CD4-positive, alpha-beta T cell treated with Interleukin-15 for 4 hours (primary cell): ENCODE results near the gene STARD13.
"Not testable (repeated sequence)": the region's sequence is repeated elsewhere in the genome, so short reads cannot be mapped to it uniquely, and the experiment has no call there.

Experiments used
- DNase-seq: peaks from one replicate; pipeline ENCODE4 v3.0.0-alpha.2; 2020; ENCODE audit warnings: low spot score

STARD13 gene

DNA sequence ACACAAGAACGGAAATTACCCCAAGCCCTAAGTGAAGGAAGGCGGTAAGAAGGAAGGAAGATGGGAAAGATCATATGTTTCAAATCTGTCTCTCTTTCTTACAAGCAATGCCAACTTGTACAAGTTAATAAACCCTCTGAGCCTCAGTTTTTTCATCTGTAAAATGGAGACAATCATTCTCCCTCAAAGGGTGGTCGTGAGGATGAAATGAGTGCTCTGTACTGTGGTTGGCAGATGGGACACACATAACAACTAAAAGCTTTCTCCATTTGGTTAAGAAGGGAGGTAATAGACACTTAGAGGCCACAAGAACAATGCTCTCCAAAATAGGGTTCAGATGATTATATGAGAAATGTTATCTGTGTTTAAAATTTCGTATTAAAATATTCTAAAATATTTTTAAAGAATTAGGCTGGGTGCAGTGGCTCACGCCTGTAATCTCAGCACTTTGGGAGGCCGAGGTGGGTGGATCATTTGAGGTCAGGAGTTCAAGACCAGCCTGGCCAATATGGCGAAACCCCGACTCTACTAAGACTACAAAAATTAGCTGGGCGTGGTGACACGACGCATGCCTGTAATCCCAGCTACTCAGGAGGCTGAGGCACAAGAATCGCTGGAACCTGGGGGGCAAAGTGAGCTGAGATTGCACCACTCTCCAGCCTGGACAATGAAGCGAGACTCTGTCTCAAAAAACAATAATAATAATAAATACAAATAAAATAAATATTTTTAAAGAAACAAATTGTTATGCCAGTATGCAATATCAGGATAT, 89.7 kb downstream of the STARD13 start:
- DNase-seq: no peak

GRCh38 chr13:33194820-33195692, 90.5 kb downstream of the STARD13 start:
- DNase-seq: no peak

- DNase-seq: no peak
Measured at GRCh38 chr13:33193428-33193974, 92.1 kb downstream of the STARD13 start.

DNA sequence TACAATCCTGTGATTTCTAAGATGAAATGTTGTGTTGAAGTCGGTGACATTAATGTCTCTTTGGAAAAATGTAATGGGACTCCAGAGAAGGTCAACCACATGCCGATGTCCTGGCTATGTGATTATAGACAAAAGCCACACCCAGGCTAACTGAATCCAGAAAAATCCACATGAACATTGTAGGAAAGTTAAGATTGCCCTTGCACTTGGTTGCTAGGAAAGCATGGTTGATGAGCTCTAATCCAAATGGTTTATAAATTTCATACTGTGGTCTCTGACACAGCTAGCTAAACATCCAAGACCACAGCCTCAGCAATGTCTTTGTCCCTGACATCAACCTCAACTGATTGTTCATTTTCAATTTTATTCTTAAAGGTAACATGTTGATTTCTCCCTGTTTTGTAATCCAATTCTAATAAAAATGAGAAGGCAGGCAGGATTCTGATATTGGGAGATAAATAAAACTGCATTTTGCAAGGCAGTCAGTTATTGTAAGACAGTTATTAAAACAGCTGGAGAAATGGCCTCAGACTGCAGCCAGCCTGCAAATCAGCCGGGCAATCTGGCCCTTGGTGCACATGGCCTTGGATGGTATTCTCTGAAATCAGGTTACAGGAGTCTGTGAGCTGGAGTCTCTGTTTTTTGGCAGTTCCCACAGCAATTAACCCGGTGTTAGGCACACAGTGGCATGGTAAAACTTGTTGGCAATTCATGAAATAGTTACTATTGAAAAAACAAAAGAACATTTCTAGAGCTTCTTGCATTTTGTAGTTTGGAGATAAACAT, 93.9 kb downstream of the STARD13 start:
- no peak for DNase-seq

GRCh38 chr13:33189470-33189869, 96.1 kb downstream of the STARD13 start:
- DNase-seq: no peak

DNA sequence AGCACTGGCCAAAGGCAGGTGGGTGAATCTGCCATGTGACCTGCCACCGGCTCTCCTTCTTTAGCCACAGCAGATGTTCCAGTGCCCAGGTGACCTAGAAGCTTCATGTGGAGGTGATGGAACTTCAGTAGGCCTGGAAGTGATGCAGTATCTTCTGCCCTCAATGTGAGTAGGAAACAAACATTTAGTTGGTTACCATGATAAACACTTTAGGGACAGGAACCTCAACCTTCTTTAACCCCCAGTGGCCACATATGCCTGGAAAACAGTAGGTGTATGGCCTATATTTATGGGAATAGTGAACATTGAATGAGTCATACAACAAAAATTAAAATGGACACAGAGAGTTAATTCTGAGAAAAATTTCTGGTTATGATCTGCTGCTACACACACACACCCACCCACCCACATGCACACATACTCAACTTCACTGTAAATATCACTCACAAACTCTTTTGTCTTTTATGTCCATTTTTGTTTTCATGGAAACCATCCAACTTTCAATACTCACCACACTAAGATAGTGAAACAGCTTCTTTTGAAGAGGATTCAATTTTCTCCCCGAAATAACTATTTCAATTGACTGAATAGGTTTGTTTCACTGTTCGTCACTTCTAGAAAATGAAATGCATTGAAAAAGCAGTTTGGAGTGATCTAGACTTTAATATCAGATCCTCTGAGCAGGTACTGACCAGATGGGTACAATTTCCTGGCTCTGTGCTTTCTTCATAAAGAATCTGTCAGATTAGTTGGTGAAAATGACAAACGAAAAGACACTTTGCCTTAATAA, 97.3 kb downstream of the STARD13 start:
- DNase-seq: no peak

- DNase-seq: no peak
Measured at GRCh38 chr13:33186861-33187291, 98.7 kb downstream of the STARD13 start.

DNA sequence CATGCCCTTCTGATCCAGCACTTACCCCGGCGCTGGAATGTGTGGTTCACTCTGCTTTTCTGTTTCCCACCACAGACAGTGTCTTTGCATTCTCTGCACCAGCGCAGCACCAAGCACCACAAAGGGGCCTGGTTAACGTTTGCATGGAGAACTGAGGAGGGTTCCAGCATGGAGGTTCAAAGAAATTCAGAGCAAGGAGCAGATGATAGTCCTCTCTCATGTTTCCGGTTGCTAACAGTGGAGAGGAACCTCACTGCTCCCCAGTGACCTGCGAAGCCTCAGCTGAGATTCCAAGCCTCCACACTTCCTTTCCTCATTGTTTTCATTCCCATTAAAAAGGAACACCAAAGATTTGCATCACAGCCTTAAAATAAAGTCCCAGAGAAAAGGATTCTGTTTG, 99.7 kb downstream of the STARD13 start:
- no peak for DNase-seq

DNA sequence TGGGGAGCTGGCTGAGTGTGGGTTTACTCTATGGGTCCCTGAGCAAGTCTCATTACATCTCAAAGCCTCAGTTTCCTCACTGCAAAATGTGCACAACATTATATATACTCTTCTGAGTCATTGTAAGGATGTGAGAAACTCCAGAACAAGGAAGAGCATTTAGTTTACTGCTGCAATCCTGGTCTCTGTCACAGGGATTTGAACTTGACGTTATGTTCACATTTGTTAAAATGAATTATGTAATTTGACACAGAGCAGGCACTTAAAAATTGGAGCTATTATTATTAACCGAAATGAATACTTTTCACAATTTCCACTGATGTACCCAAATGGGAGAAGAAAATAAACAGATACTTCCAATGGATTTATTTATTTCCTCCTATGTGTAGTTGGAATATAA, 101.0 kb downstream of the STARD13 start:
- no peak for DNase-seq

DNA sequence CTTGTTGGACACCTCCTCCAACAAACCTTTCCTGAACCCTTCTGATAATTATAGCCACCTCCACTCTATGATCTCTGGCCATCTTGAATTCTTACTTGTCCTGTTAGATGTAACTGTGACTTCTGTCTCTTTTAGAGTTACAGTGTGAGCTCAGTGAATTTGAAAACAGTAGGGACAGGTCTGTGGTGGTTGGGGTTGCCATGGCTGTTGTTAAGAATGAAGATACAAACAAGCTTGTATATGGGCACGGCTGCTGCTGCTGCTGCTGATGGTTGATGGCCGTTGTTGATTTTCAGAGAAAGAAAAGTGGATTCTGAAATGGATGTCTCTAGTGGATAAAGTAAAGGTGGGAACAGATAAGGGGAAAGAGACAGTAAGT, 101.5 kb downstream of the STARD13 start:
- no peak for DNase-seq

- no peak for DNase-seq
Measured at GRCh38 chr13:33183431-33184111, 102.0 kb downstream of the STARD13 start.

GRCh38 chr13:33182729-33183128, 102.8 kb downstream of the STARD13 start:
- no peak for DNase-seq

- DNase-seq: no peak
Measured at GRCh38 chr13:33181264-33181663, 104.3 kb downstream of the STARD13 start.

- DNase-seq: no peak
Measured at GRCh38 chr13:33180122-33180804, 105.3 kb downstream of the STARD13 start.

DNA sequence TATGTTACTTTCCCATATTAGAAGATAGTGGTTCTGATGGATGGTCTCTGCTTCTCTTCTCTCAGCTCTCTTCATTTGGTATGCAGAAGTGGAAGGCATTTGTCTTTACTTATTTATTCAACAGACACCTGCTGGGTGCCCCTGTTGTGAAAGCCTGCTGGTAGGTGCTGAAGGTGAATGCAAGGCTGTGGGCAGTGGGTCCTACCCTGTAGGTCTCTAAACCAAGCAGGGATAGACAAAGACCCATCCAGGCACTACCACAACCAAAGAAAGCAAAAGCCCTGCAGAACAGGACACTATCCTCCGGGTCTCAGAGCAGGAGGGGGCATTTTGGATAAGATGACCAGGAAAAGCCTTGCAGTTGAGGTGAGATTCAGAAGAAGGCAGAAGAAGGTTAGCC, 106.1 kb downstream of the STARD13 start:
- DNase-seq: no peak

DNA sequence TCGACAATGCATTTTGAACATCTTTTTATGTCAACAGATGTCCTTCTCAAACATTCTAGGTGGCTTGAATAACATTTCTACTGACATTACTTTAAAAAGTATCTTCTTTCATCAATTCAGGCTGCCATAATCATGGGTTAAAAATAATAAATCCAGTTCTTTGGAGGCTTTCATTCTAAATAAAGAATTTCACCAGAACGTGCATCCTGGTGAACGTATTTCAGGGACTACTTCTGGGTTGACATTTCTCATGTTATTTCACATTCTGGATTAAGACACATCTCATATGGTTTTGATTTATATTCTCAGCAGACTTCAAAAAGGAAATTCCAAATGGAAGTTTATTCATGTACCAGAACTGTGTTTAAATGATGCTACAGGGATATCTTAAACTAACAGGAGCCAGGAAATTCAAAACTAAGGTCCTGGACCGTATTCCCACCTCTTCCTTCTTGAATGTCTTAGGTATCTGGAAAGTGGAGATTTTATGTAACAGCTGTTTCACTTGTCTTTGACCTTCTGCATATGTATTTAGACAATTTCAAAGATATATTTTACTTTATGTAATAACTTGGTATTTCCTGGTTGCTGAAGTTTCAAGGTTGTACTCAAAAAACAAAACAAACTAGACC, 107.2 kb downstream of the STARD13 start:
- DNase-seq: no peak

DNA sequence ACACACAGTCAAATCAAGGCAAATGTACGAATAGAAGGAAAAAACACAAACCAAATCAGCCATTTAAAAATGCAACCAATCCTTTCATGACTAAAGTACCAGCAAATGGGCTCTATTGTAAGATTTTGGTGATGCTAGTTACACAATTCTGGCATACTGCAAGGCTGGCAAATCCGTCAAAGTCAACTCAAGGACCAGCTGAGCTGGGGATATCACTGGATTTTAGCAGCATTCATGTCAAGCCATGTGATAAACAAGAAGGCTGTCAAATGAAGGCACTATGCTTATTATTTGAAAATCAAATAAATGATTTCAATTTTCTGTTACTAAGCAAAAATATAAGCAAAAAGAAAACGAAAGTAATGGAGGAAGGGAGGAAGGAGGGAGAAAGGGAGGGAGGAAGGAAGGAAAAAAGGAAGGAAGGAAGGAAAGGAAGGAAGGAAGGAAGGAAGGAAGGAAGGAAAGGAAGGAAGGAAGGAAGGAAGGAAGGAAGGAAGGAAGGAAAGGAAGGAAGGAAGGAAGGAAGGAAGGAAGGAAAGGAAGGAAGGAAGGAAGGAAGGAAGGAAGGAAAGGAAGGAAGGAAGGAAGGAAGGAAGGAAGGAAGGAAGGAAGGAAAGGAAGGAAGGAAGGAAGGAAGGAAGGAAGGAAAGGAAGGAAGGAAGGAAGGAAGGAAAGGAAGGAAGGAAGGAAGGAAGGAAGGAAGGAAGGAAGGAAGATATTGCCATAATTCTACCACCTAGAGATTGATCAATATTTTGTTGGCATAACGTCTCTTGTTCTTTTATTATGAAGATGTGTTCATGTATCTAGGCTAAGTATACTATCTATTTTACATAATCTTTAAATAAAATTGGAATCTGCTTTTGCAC, 108.0 kb downstream of the STARD13 start:
- DNase-seq: not testable (repeated sequence)

- no peak for DNase-seq
Measured at GRCh38 chr13:33176526-33176925, 109.0 kb downstream of the STARD13 start.

GRCh38 chr13:33175991-33176390, 109.6 kb downstream of the STARD13 start:
- no peak for DNase-seq
